Upper lobe of left lung (tissue), 4 donors: ENCODE results near the gene C19orf85.

Experiments used
- CTCF ChIP-seq, 6 experiments: fragments of 450-650 bp in 4 of 6; fragments of 200-600 bp in 2 of 6; sonication (generic) in 2 of 6; IDR thresholded peaks; one replicate each; pipeline ENCODE4 v1.5.1; 2016 to 2019; ENCODE audit warnings: antibody characterized with exemption in 6 of 6
- EP300 ChIP-seq, 4 donors: sonication (generic); formaldehyde crosslinking; IDR thresholded peaks; one replicate each; pipeline ENCODE4 v1.5.1; 2017; ENCODE audit warnings: antibody characterized with exemption in 4 of 4, control low read depth in 2 of 4
- POLR2A ChIP-seq, 4 donors: fragments of 450-650 bp; IDR thresholded peaks; one replicate each; pipeline ENCODE4 v1.5.1; 2016 to 2017; ENCODE audit warnings: antibody characterized with exemption in 4 of 4, mild to moderate bottlenecking in 2 of 4
- POLR2AphosphoS5 ChIP-seq, 2 donors: sonication (generic); formaldehyde crosslinking; IDR thresholded peaks; one replicate each; pipeline ENCODE4 v1.5.1; 2017; ENCODE audit warnings: antibody characterized with exemption in 2 of 2

DNA sequence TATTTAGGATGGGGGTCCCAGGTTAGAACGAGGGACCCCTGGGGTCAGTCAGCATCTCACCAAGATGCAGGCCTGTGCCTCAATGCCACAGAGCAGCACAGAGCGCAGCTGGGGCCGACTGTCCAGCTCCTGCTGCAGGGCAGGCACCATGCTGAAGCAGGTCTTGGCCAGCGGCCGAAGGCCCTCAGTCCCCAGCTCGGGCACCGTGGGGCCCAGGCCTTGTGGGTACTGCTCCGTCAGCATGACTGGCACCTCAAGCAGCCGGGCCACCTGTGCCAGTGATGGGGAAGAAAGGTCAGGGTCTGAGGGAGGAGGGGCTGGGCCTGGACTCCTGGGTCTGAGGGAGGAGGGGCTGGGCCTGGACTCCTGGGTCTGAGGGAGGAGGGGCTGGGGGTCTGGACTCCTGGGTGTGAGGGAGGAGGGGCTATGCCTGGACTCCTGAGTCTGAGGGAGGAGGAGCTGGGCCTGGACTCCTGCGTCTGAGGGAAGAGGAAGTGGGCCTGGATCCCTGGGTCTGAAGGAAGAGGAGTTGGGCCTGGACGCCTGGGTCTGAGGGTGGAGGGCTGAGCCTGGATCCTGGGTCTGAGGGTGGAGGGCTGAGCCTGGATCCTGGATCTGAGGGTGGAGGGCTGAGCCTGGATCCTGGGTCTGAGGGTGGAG is 8.8 kb downstream of the C19orf85 start:
- TF ChIP-seq CTCF (IDR thresholded peaks at IDR 0.05) (no peak), POLR2A (IDR thresholded peaks at IDR 0.05) (no peak), POLR2AphosphoS5 (IDR thresholded peaks at IDR 0.05) (no peak), EP300 (IDR thresholded peaks at IDR 0.05) (no peak)
